Measurements from ENCODE around the gene SSX2IP.

DNA sequence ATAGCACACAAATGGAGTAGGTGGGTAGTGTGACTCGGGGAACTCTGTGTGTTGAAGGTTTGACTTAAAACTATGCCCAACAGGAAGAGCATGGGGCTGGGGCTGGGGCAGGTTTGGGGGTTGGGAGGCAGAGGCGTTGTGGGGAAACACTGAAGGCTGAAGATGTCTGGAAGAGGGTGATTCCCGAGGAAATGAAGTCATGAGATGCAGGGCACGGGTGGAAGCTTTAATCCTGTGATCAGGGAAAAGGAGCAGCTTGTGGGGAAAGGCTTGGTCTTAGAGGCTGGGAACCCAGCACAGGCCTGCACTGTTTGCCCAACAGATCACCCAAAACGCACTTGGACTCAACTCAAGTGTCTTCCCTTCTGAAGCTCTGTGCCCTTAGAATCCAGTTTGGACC is 89.5 kb downstream of the SSX2IP start:
- TF ChIP-seq, protein P1, sequence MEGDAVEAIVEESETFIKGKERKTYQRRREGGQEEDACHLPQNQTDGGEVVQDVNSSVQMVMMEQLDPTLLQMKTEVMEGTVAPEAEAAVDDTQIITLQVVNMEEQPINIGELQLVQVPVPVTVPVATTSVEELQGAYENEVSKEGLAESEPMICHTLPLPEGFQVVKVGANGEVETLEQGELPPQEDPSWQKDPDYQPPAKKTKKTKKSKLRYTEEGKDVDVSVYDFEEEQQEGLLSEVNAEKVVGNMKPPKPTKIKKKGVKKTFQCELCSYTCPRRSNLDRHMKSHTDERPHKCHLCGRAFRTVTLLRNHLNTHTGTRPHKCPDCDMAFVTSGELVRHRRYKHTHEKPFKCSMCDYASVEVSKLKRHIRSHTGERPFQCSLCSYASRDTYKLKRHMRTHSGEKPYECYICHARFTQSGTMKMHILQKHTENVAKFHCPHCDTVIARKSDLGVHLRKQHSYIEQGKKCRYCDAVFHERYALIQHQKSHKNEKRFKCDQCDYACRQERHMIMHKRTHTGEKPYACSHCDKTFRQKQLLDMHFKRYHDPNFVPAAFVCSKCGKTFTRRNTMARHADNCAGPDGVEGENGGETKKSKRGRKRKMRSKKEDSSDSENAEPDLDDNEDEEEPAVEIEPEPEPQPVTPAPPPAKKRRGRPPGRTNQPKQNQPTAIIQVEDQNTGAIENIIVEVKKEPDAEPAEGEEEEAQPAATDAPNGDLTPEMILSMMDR (IDR thresholded peaks at IDR 0.05; ENCODE audit: low read depth, low read length, poor library complexity, severe bottlenecking) = no peak
- TF ChIP-seq EZH2phosphoT487 (IDR thresholded peaks at IDR 0.05; ENCODE audit: borderline replicate concordance, low read length) = no peak

All from DOHH2 (cell line).